Dermis blood vessel endothelial cell (primary cell): ENCODE measurements around the gene RHPN2. TPM values are rescaled to one million over a fixed set of nuclear protein-coding genes. Genes with fewer than 3 reads are reported as not detected.
"Not testable (repeated sequence)": the region's sequence is repeated elsewhere in the genome, so short reads cannot be mapped to it uniquely, and the experiment has no call there.

Experiments used
- DNase-seq: peaks from one replicate; pipeline ENCODE4 v3.0.0; 2010
- total RNA-seq: library from RNA; depleted of rRNA; stranded (reverse); fragments of >200 nt; gene quantifications from 2 replicates; pipeline ENCODE4 v1.2.3, GENCODE V29; 2014

The RHPN2 gene
- total RNA-seq, 1 donor from 2014 or later = 8.0 TPM

DNA sequence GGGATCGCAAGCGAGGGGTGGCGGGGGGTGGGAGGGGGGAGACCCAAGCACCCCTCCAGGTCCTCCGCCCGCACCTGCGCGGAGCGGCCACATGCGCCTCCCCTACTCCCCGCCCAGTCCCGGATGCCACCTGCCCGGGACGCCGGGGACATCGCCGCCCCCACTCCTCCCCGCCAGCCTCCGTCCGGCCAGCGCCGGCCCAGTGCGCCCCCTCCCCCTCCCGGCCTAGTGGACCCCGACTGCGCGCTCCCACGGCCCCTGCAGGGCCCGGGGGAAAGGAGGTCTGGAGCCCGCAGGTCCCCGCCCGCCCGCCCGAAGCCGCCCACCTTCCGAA is 263 bp downstream of the RHPN2 start:
- no peak for DNase-seq

DNA sequence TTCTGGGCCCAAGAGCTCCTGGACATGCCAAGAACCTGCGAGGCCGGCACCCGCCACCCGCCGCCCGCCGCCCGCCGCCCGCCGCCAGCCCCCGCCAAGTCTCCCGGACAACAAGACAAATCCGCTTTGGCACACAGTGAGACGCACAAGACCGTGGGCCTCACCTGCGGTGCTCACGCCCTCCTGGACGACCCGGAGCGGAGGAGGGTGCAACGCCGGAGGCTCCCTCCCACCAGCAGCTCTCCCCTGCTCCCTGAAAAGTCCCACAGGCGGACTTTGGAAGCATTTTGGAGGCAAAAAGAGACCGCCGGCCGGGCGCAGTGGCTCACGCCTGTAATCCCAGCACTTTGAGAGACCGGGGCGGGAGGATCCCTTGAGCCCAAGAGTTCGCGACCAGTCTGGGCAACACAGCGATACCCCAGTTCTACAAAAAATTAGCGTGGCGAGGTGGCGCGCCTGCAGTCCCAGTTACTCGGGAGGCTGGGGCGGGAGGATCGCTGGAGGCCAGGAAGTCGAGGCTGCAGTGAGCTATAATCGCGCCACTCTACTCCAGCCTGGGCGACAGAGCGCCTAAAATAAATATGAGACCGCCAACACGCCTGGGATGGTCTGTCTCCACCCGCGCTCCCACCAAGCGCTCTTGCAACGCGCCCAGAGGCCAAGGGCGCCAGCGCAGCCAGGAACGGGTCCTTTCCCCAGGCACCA is 783 bp downstream of the RHPN2 start:
- DNase-seq = peak; percentile 12

DNA sequence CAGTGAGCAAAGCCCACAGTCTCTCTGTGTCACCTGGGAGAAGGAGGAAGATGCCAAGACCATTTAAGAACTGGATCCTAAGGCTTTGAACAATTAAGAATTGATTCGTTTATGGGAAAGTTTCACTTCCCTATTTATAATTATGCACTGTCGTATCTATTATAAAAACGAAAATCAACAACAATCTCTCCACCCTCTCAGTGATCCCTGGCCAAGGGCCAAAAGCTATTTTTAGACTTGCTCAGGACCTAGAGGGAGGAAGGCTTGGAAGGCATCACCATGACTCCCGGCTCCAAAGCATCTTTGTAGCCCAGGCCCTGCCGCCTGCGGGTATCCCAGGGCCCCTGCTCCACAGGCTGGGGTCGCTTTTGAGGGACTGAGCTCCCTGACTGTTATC is 1.3 kb downstream of the RHPN2 start:
- DNase-seq = no peak

DNA sequence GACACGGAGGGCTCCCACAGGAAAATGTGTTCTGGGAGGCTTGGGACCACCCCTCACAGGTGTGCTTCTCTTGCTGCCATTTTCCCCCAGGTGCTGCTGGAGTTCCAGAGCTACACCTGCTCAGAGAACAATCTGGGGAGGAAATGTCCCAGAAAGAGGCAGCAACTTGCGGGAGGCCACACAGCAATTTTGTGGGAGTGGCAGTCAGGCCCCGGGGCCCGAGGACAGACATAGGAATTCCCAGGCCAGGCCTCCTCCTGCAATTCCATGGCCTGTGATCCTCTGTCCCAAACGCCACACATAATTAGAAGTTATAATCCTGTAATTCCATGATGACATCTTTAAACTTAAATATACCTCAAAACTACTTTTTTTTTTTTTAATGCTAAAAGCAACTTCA is 1.8 kb downstream of the RHPN2 start:
- DNase-seq = no peak

DNA sequence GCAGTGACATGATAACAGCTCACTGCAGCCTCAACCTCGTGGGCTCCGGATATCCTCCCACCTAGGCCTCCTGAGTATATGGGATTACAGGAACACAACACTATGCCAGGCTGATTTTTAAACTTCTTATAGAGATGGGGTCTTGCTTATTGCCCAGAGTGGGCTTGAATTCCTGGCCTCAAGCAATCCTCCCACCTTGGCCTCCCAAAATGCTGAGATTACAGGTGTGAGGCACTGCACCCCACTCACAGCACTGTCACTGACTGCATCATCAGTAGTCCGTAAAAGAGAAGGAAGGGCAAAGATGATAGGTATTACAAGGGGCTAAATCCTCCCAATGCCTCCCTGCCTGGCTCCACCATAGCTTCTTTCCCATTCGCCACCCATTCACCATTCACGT is 4.1 kb downstream of the RHPN2 start:
- no peak for DNase-seq

DNA sequence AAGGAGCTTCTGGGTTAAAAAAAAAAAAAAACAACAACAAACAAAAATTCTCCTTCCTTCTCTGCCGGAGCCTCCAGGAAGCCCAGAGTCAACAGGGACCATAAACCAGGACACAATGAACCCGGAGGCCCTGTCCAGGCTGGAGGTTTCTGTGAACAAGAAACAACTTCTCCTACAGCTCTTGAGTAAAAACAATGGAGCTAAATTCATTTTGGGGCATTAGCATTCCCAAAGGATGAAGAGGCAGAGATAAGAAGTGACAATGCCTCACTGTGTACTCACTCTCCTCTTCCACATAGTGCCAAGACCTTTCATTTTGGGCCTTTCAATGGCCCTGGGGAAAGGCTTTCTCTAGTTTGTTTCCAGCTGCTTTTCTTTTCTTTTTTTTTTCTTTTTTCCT is 9.0 kb downstream of the RHPN2 start:
- no peak for DNase-seq

DNA sequence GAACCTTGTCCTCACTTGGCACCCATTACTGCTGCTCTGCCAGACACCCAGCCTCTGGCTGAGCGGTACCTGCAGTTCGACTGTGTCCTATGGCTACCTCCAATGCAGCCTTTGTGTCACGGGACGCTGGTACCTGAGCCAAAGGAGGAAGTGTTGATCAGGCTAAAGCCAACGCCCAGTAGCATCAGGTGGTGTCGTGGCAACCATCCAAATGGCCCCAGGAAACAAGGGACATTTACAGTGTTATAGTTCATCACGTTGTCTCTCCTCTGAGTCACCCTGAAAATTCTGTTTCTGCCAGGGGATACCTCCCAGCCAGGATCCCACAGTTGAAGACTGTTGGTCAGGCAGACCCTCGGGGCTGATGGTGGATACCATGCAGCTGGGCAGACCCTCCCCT is 10.1 kb downstream of the RHPN2 start:
- no peak for DNase-seq

DNA sequence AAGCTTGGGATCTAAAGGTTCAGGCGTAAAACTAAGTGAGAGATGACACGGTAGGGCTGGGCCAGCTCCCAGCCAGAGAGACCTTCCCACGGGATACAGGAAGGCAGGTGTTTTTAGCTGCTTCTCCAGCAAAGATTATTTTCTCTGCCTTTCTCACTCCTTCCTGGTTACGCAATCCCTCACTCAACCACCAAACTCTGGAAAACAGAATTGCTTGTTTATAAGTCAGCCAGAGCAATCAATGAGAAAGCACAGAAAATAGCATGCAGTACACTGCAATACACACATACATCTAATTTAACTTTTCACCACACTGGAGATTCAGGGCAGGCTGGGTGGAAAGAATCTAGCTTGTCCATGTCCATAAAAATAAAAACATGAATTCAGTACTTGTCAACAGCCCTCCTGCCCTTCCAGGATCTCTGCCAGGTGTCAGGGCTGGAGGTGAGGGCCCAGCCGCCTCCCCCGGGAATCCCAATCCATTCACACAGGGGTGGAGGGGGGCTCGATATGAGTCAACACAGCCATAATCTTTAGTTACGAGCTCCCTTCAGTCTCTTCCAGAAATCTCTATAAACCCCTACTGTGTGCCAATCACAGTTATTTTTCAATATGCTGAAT is 12.2 kb downstream of the RHPN2 start:
- no peak for DNase-seq

DNA sequence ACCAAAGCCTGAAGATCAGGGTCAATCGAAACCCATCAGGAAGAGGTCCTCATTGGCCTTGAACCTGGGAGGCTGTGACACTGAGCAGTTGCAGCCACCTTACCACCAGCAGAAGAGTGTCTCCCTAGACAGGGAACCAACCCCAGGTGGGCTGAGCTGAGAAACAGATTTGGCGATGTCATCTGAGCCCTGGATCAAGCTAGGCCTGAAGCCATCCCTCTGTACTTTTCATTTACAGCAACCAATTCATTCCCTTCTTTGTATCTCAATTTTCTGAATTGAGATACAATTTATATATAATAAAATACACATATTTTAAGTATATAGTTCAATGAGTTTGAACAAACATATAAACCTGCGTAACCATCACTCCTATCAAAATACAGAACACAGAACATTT is 14.6 kb downstream of the RHPN2 start:
- DNase-seq = no peak

DNA sequence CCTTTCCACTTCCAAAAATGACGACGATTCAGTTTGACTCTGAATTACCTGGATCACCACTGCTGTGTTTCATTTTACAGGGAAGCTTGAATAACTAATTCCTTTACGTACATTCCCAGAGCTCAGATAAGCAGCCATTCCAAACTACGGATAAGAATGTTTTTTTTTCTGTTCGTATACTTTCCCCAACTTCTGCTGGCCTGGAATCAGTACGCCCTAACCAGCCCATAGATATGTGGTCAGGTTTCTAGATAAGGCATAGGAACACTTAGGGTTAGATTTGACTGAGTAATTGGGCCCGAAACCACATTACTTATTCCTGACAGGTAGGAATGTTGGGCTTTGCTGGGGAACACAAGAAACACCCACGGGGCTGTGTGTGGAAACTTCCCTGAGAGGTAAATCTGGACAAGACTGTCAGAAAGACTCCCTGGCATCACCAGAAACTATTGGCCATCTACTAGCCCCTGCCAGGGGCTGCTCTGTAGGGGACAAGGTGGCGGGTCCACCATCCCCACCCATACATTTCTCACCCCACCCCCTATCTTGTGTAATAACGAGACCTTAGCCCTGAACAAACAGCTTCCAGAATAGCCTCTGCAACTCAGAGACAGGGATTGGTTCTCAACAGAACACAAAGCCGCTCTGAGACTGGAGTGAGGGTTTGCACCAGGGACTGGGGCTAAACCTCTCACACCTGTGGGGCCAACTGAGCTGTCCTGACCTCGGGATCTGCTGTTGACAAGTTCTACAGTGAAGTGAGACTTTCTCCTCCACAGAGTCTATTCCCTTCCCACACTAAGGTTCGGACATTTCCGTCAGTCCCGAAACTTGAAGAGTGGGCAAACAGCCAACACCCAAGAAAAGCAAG is 15.6 kb downstream of the RHPN2 start:
- DNase-seq = no peak

DNA sequence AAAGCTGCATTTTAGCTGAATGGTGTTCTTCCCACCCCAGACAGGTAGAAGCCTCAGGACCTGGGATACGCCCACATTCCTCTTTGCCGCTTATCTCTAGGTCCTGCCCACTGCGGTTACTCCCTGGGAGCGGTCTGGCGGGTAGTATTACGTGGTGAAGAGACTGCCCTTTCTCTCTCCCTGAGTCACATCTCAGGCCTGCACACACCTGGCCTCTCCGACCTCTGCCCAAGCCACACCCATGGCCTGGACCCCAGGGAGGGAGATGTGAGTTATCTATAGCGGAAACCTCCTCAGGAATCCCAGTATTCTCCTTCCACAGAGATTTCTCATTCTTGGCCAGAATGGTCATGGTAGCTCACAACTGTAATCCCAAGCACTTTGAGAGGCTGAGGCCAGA is 17.3 kb downstream of the RHPN2 start:
- DNase-seq = no peak

DNA sequence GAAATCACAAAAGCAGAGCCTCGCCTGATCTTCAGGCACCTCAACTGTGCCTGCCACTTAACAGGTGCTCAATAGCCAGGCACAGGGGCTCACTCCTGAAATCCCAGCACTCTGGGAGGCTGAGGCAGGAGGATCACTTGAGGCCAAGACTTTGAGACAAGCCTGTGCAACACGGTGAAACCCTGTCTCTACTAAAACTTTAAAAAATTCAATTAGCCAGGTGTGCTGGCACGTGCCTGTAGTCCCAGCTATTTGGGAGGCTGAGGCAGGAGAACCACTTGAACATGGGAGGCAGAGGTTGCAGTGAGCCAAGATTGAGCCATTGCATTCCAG is 22.9 kb downstream of the RHPN2 start:
- not testable (repeated sequence) for DNase-seq

DNA sequence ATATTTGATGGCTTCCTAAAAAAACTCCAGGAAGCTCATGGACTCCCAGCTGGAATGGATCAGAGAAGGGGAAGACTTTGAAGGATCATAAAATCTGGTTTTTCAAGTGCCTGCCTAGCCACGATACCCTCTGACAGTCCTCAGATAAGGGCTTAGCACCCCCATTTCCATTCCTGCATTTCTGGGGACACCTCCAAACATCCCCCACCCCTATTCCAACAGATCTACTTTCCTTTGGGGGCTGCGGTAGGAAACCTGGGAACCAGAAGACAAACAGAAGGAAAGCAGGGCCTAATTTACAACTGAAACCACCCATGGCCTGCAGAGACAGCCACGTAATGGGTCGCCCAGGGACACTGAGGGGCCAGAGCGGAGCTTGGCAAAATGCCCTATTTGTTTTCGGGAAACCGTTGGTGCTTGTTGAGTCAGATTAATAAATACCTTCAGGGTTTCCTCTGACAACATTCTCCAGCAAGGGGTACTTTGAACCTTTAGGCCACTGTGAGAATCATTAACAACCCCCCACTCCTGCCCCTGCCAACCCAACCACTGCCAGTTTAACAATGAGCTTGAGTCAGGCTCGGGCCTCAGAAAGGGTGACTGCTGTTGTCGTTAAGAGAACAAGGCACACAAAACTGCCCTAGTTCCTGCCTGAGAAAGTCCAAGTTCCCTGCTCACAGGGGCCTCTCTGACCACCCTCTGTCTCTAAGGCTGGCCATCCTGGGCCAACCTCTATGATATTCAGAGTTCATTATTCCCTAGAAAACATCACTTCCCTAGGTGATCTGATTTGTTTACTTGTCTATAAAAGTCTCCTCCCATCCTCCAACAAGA is 23.5 kb downstream of the RHPN2 start:
- DNase-seq = peak; percentile 35

DNA sequence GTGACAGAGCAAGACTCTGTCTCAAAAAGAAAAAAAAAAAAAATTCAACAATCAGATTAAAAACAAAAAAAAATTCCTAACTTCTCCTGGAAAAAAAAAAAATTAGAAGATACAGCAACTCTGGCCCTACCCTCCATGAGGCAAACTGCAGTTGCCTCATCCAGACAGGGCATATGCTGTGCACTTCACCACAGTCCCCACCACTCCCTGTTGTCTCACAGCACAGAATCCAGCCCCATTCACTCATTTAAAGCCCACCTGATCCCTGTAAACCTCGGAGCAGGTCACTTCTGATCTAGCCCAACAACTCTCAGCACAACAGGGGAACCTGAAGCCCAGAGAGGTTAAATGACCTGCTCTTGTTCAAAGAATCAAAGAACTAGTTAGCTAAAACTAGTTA is 24.9 kb downstream of the RHPN2 start:
- no peak for DNase-seq

DNA sequence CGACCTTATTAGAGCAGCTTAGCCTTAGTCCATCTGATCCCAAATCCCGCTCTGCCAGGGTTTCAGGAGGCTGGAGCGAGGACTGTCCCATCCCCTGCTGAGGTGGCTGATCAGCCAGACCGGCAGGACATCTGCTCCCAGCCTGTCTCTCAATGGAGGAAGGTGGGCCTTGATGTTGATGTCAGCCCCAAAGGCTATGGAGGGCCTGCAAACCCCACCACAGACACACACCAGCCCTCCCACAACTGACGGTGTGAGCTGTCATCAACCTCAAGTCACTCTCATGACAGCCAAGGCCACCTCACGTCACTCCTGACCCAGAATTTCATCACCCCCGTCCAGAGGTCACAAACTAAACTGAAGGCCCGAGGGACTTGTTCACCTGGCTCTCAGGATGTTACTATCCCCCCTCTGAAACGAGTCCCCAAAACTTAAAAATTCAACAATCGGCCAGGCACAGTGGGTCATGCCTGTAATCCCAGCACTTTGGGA is 25.5 kb downstream of the RHPN2 start:
- DNase-seq = no peak

DNA sequence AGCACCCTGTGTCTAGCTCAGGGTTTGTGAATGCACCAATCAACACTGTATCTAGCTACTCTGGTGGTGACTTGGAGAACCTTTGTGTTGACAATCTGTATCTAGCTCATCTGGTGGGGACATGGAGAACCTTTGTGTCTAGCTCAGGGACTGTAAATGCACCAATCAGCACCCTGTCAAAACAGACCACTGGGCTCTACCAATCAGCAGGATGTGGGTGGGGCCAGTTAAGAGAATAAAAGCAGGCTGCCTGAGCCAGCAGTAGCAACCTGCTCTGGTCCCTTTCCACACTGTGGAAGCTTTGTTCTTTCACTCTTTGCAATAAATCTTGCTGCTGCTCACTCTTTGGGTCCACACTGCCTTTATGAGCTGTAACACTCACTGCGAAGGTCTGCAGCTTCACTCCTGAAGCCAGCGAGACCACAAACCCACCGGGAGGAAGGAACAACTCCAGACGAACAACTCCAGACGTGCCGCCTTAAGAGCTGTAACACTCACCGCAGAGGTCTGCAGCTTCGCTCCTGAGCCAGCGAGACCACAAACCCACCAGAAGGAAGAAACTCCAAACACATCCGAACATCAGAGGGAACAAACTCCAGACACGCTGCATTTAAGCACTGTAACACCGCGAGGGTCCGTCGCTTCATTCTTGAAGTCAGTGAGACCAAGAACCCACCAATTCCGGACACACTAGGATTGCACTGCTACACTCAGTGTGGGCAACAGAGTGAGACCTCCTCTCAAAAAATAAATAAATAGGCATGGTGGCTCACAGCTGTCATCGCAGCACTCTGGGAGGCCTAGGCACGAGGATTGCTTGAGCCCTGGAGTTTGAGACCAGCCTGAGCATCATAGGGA is 27.3 kb downstream of the RHPN2 start:
- DNase-seq = not testable (repeated sequence)

DNA sequence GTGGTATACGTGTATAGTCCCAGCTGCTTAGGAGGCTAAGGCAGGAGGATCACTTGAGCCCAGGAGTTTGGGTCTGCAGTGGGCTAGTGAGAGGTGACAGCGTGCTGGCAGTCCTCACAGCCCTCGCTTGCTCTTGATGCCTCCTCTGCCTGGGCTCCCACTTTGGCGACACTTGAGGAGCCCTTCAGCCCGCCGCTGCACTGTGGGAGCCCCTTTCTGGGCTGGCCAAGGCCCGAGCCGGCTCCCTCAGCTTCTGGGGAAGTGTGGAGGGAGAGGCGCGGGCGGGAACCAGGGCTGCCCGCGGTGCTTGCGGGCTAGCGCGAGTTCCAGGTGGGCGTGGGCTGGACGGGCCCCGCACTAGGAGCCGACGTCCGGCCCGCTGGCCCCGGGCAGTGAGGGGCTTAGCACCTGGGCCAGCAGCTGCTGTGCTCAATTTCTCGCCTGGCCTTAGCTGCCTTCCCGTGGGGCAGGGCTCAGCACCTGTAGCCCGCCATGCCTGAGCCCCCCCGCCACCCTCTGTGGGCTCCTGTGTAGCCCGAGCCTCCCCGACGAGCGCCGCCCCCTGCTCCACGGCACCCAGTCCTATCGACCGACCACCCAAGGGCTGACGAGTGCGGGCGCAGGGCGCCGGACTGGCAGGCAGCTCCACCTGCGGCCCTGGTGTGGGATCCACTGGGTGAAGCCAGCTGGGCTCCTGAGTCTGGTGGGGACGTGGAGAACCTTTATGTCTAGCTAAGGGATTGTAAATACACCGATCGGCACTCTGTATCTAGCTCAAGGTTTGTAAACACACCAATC is 28.1 kb downstream of the RHPN2 start:
- DNase-seq = not testable (repeated sequence)

DNA sequence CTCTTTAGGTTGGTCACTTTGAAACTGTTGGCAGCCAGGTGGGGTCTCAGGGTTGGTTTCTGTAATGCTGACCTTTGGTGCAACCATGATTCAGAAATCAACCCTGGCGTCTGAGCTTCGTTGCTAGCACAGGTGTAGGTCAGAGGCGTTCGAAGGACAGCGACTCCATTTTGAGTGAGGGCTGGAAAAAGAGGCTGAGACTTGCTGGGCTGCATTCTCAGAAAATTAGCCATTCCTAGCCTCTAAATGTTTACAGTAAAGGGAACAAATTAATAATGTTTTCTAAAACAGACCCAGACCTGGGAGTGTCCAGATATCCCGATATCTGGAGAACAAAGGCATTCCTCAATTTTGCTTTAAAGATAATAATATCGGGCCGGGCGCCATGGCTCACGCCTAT is 29.2 kb downstream of the RHPN2 start:
- no peak for DNase-seq

DNA sequence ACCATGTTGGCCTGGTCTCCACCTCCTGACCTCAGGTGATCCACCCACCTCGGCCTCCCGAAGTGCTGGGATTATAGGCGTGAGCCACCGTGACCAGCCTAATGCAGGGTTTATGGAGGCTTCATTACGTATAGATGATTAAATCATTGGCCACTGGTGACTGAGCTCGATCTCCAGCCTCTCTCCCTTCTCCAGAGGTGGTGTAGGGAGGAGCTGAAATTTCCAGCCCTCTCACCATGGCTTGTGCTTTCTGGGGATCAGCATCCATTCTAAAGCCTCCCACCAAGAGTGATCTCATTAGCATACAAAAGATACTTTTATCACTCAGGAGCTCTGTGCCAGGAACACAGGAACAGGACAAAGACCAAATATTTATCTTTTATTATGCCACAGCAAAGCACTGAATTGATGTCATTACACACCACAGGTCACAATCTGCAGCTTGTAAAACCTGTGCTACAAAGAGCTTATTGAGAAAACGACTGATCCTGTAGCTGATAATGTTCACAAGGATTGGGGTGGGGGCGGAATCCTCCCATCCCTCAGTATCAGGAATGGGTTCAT is 32.4 kb downstream of the RHPN2 start:
- no peak for DNase-seq

DNA sequence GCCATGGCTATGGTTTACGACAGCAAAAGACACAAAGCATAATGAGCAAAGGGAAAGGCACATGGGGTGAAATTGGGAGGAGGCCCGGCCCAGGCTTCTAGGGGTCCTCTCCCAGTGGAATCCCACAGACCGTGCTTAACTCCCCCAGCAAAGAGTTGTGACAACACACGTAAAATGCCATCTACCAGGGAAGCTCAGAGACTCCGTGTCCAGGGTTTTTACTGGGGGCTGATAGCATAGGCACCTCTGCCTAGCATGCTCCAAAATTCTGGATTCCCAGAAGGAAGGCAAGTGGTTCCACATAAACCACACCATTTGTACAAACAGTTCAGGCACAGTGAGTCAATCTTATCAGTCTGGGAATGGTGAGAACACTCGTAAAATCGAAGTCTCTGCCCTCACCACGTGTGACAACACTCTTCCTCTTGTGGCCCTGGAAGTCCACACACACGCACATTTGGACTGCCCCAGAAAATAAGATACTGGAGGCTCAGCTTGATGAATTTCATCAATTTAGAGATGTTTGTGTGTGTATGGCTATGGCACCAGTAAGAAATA is 34.9 kb downstream of the RHPN2 start:
- DNase-seq = no peak
